GM23338 (cell line): ENCODE measurements around the gene SLC9A3. TPM values are rescaled to one million over a fixed set of nuclear protein-coding genes. Genes with fewer than 3 reads are reported as not detected.

Experiments
- ATAC-seq: fragments of 200-7000 bp; cut with Tn5 transposase; 3 replicates; pipeline ENCODE4 v1.9.1; 2020
- DNase-seq: peaks from one replicate; pipeline ENCODE4 v3.0.0-alpha.2; 2015; ENCODE audit warnings: low spot score
- H2AFZ ChIP-seq: fragments of 200-600 bp; sonication (generic); 2 replicates; pipeline ENCODE4 v1.8.0; 2016; ENCODE audit warnings: antibody characterized with exemption, mild to moderate bottlenecking, moderate library complexity
- H3F3A ChIP-seq: fragments of 200-600 bp; sonication (generic); replicated peaks from 2 replicates; pipeline ENCODE4 v1.8.0; 2017; ENCODE audit warnings: antibody characterized with exemption, mixed run types, low read depth
- H3K27ac ChIP-seq: fragments of 200-600 bp; sonication (generic); 2 replicates; pipeline ENCODE4 v1.6.1; 2016; ENCODE audit warnings: low read depth
- H3K27me3 ChIP-seq: fragments of 200-600 bp; sonication (generic); 2 replicates; pipeline ENCODE4 v1.8.0; 2016; ENCODE audit warnings: mild to moderate bottlenecking, mixed run types, moderate library complexity; ENCODE audit not compliant: insufficient read depth
- H3K36me3 ChIP-seq: fragments of 200-600 bp; sonication (generic); 2 replicates; pipeline ENCODE4 v1.8.0; 2016; ENCODE audit warnings: mild to moderate bottlenecking; ENCODE audit not compliant: insufficient read depth
- H3K4me1 ChIP-seq: fragments of 200-600 bp; sonication (generic); 2 replicates; pipeline ENCODE4 v1.8.0; 2016; ENCODE audit warnings: mild to moderate bottlenecking, moderate library complexity; ENCODE audit not compliant: insufficient read depth
- H3K4me2 ChIP-seq: fragments of 200-600 bp; sonication (generic); 2 replicates; pipeline ENCODE4 v1.7.1; 2017; ENCODE audit warnings: mixed run types
- H3K4me3 ChIP-seq: fragments of 200-600 bp; sonication (generic); 2 replicates; pipeline ENCODE4 v1.6.1; 2016; ENCODE audit warnings: mixed run types
- H3K79me2 ChIP-seq: fragments of 200-600 bp; sonication (generic); replicated peaks from 2 replicates; pipeline ENCODE4 v1.8.0; 2017; ENCODE audit warnings: mild to moderate bottlenecking; ENCODE audit not compliant: insufficient read depth
- H3K9me2 ChIP-seq: fragments of 200-600 bp; sonication (generic); 2 replicates; pipeline ENCODE4 v1.8.0; 2017; ENCODE audit not compliant: insufficient read depth
- H4K20me1 ChIP-seq: fragments of 200-600 bp; sonication (generic); replicated peaks from 2 replicates; pipeline ENCODE4 v1.8.0; 2017; ENCODE audit warnings: mild to moderate bottlenecking; ENCODE audit not compliant: insufficient read depth
- H3K27ac Mint-ChIP-seq: 2 replicates; pipeline ENCODE4 v1.8.0; 2020; ENCODE audit warnings: inconsistent platforms, mild to moderate bottlenecking, moderate library complexity, mixed read lengths
- H3K27me3 Mint-ChIP-seq: 3 replicates; pipeline ENCODE4 v1.8.0; 2022; ENCODE audit warnings: low read depth, mild to moderate bottlenecking, moderate library complexity, mixed read lengths, inconsistent platforms; ENCODE audit not compliant: insufficient read depth, poor library complexity
- H3K36me3 Mint-ChIP-seq: 3 replicates; pipeline ENCODE4 v1.8.0; 2021; ENCODE audit warnings: low read depth, mild to moderate bottlenecking, inconsistent platforms, moderate library complexity, mixed read lengths
- H3K4me1 Mint-ChIP-seq: 3 replicates; pipeline ENCODE4 v1.8.0; 2020; ENCODE audit warnings: mild to moderate bottlenecking, inconsistent platforms, mixed read lengths
- H3K4me3 Mint-ChIP-seq: 3 replicates; pipeline ENCODE4 v1.8.0; 2021; ENCODE audit warnings: moderate library complexity, mild to moderate bottlenecking, inconsistent platforms, mixed read lengths
- H3K9me3 Mint-ChIP-seq: 3 replicates; pipeline ENCODE4 v1.8.0; 2020; ENCODE audit warnings: moderate library complexity, mild to moderate bottlenecking, inconsistent platforms, mixed read lengths
- CREB1 ChIP-seq: fragments of 250-450 bp; sonication (Bioruptor Pico); IDR thresholded peaks from 2 replicates; pipeline ENCODE4 v1.5.0; 2020; ENCODE audit warnings: low read depth, mild to moderate bottlenecking, moderate library complexity
- CTCF ChIP-seq, 2 experiments: fragments of 200-600 bp in 1 of 2; sonication (generic) in 1 of 2; conservative IDR thresholded peaks; 2 replicates each; pipeline versions ENCODE4 v1.5.1 to v1.6.1; 2016 to 2017; ENCODE audit warnings: antibody characterized with exemption in 2 of 2, low read depth in 2 of 2, mild to moderate bottlenecking in 2 of 2, moderate library complexity in 1 of 2
- ETS1 ChIP-seq: IDR thresholded peaks from 2 replicates; pipeline ENCODE4 v1.6.1; 2016; ENCODE audit warnings: antibody characterized with exemption
- EZH2 ChIP-seq: fragments of 200-600 bp; sonication (generic); IDR thresholded peaks from one replicate; pipeline ENCODE4 v1.8.0; 2017; ENCODE audit warnings: antibody characterized with exemption, mild to moderate bottlenecking, low read depth; ENCODE audit not compliant: unreplicated experiment
- EZH2phosphoT487 ChIP-seq: fragments of 200-600 bp; sonication (generic); IDR thresholded peaks from one replicate; pipeline ENCODE4 v1.8.1; 2018; ENCODE audit warnings: antibody characterized with exemption; ENCODE audit not compliant: unreplicated experiment
- JUNB ChIP-seq: IDR thresholded peaks from one replicate; pipeline ENCODE4 v1.6.1; 2016; ENCODE audit warnings: antibody characterized with exemption; ENCODE audit not compliant: unreplicated experiment
- NANOG ChIP-seq: IDR thresholded peaks from 2 replicates; pipeline ENCODE4 v1.6.1; 2016; ENCODE audit warnings: antibody characterized with exemption, borderline replicate concordance
- POLR2AphosphoS5 ChIP-seq: IDR thresholded peaks from 2 replicates; pipeline ENCODE4 v1.6.1; 2016; ENCODE audit warnings: antibody characterized with exemption, low read depth
- REST ChIP-seq: IDR thresholded peaks from one replicate; pipeline ENCODE4 v1.6.1; 2018; ENCODE audit warnings: antibody characterized with exemption; ENCODE audit not compliant: unreplicated experiment
- STAT1 ChIP-seq: IDR thresholded peaks from one replicate; pipeline ENCODE4 v1.6.1; 2016; ENCODE audit warnings: antibody characterized with exemption; ENCODE audit not compliant: unreplicated experiment
- ZNF114 ChIP-seq: fragments of 250-450 bp; sonication (Bioruptor Pico); IDR thresholded peaks from 2 replicates; pipeline ENCODE4 v1.5.0; 2020; ENCODE audit warnings: mild to moderate bottlenecking, moderate library complexity
- ZNF331 ChIP-seq: fragments of 250-450 bp; sonication (Bioruptor Pico); IDR thresholded peaks from 2 replicates; pipeline ENCODE4 v1.5.0; 2020; ENCODE audit warnings: low read depth, mild to moderate bottlenecking, moderate library complexity
- ZNF462 ChIP-seq: fragments of 250-450 bp; sonication (Bioruptor Pico); IDR thresholded peaks from 2 replicates; pipeline ENCODE4 v1.5.0; 2020; ENCODE audit warnings: mild to moderate bottlenecking, moderate library complexity
- polyA plus RNA-seq: library from polyadenylated mRNA; unstranded; fragments of >200 nt; fragmentation: Nextera tagmentation; extraction: Ambion mirVana; gene quantifications from 2 replicates; pipeline ENCODE4 v1.2.1, GENCODE V29; 2016
- total RNA-seq: library from RNA; depleted of rRNA; stranded (reverse); fragments of >200 nt; shearing (Covaris generic); gene quantifications from 2 replicates; pipeline ENCODE4 v1.2.3, GENCODE V29; 2014

SLC9A3 gene
- total and polyA plus RNA-seq, 2 experiments from 2014 or later, result 0.39 to 3.1 TPM

- no peaks in the 10 kb centered on the region for H3K79me2 ChIP-seq
- H4K20me1 ChIP-seq, result no peaks in the 10 kb centered on the region
- no peaks in the 10 kb centered on the region for H3K36me3 Mint-ChIP-seq
- no peaks in the 10 kb centered on the region for H3K36me3 ChIP-seq
- 0 out of 2 replicates have a peak, but pooled peaks cover 2% of the 10 kb centered on the region for H3K27me3 ChIP-seq
- H3K9me3 Mint-ChIP-seq, result no peaks in the 10 kb centered on the region
- H3K4me3 Mint-ChIP-seq, result no peak overlapping the region
- H2AFZ ChIP-seq, result no peak overlapping the region
- DNase-seq (no peak), ATAC-seq (no peak)
- H3K27me3 Mint-ChIP-seq, result peaks cover 53% of the 10 kb centered on the region
- H3K4me3 ChIP-seq, result no peak overlapping the region
- no peaks in the 10 kb centered on the region; the same call in 1 of the 2 replicates for H3K4me1 ChIP-seq
- no peak overlapping the region for H3K27ac ChIP-seq
- H3K9me2 ChIP-seq, result no peaks in the 10 kb centered on the region
- no peaks in the 10 kb centered on the region for H3F3A ChIP-seq
- H3K4me1 Mint-ChIP-seq, result peaks cover 6% of the 10 kb centered on the region
- no peak overlapping the region for H3K4me2 ChIP-seq
- no peak overlapping the region for H3K27ac Mint-ChIP-seq
- no peak for TF ChIP-seq POLR2AphosphoS5
- no peak for TF ChIP-seq ZNF462 (CRISPR knock-in tag)
- no peak for TF ChIP-seq STAT1
- TF ChIP-seq EZH2phosphoT487, result no peak
- no peak for TF ChIP-seq CTCF (conservative IDR thresholded peaks at IDR 0.05; ENCODE audit: low read depth in 2 of 2)
- no peak for TF ChIP-seq ZNF331 (CRISPR knock-in tag)
- no peak for TF ChIP-seq REST
- TF ChIP-seq ZNF114 (CRISPR knock-in tag), result no peak
- TF ChIP-seq EZH2, result no peak
- no peak for TF ChIP-seq NANOG
- TF ChIP-seq JUNB, result no peak
- no peak for TF ChIP-seq CREB1 (CRISPR knock-in tag)
- TF ChIP-seq ETS1, result no peak
Measured at GRCh38 chr5:489689-490080, 34.6 kb downstream of the SLC9A3 start.
